Measurements from ENCODE around the gene C10orf71.

C10orf71 gene

DNA sequence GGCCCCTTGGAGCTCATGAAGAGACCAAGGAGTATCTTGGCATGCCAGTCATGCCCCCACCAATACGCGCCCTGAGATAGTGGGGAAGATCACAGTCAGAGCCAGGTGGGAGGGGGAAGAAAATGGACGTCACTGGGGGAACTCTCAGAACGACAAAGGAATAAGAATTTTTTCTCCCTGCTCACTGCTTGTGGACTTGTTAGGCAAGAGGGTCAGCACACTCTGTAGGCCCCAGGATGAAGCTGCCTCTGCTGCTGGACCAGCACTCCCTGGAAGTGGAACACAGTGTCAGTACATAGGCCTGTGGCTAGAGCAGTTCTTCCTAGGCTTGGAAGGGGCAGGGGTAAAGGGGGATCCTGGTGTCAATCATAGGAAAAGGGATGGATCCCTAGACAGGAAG lies 50.4 kb downstream of the C10orf71 start:
- Histone ChIP-seq H3K9ac (ENCODE audit: low read depth, low read length) (no peak overlapping the region), H3K4me1 (ENCODE audit: control insufficient read depth, insufficient read depth, low read length) (no peaks in the 10 kb centered on the region), H3K27me3 (ENCODE audit: control insufficient read depth, insufficient read depth, low read length) (peaks cover 32% of the 10 kb centered on the region), H3K4me3 (ENCODE audit: low read length) (no peak overlapping the region), H3K4me2 (ENCODE audit: low read length) (no peak overlapping the region), H3K36me3 (ENCODE audit: insufficient read depth, low read length) (no peaks in the 10 kb centered on the region), H3K9me3 (replicated peaks; ENCODE audit: low read length) (no peaks in the 10 kb centered on the region)

DNA sequence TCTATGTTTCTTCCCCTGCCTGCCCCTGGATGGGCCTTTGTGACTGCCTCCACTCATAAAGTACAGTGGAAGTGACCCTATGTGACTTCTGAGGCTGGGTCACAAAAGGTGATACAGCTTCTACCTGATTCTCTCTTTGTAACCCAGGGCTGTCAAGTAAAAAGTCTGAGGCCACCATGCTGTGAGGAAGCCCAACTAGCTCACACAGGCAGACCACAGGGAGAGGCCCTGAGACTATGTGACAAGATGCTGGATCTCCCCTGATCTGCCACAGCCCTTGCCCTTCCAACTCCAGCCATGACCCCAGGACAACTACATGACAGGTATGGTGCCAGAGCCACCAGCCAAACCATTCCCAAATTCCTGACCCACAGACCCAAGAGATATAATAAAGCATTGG lies 51.2 kb downstream of the C10orf71 start:
- peaks cover 33% of the 10 kb centered on the region for H3K27me3 ChIP-seq (ENCODE audit: control insufficient read depth, insufficient read depth, low read length)
- no peaks in the 10 kb centered on the region for H3K4me1 ChIP-seq (ENCODE audit: control insufficient read depth, insufficient read depth, low read length)
- H3K36me3 ChIP-seq (ENCODE audit: insufficient read depth, low read length): no peaks in the 10 kb centered on the region
- no peak overlapping the region for H3K4me3 ChIP-seq (ENCODE audit: low read length)
- no peak overlapping the region for H3K9ac ChIP-seq (ENCODE audit: low read depth, low read length)
- no peaks in the 10 kb centered on the region for H3K9me3 ChIP-seq (replicated peaks; ENCODE audit: low read length)
- no peak overlapping the region for H3K4me2 ChIP-seq (ENCODE audit: low read length)

DNA sequence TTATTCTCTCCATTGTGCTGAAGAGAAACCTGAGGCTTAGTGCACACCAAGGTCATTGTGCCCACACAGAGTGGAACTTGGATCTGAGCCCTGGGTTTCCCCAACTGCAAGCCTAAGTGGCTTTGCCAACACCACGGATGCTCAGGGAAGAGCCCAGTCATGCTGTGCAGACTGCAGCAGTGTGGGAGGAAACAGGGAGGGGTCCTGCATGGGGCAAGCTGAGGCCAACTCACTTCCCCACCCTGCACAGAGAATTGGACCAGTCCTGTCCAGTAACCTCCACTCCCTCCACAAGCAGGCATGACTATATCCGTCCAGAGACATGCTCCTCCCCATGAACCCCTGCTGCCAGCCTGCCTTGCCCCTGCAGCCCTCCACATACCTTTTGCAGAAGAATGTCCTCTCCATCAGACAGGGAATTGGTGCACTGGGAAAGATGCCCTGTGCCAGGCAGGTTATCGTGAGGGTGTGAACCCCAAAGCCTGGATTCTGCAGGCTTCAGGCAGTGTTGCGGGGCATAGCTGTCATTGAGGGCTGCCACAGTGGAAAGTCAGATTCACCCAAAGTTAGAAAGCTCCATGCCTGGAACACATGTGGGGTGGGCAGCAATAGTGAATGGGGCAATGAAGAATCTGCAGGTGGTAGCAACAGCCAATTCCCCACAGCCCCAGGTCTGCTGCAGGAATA lies 52.0 kb downstream of the C10orf71 start:
- no peaks in the 10 kb centered on the region for H3K4me1 ChIP-seq (ENCODE audit: control insufficient read depth, insufficient read depth, low read length)
- H3K4me3 ChIP-seq (ENCODE audit: low read length): no peak overlapping the region

DNA sequence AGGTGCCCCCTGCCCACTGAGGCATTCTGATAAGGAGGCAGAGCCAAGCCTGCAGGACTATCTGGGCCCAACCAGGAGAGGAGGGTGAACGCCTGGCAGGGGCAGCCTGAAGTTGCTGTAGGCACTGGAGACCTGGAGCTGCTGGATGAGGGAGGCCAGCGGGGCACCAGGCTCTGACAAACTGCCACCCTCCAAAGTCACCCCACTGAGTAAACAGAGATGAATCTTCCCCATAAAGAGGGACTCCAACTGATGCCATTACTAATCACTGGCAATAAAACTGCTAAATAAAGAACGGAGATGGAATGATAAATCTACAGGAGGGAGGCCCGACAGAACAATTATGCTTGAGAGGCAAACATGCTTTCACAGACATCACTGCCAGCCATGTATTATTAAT lies 52.7 kb downstream of the C10orf71 start:
- H3K27me3 ChIP-seq (ENCODE audit: control insufficient read depth, insufficient read depth, low read length): peaks cover 45% of the 10 kb centered on the region
- H3K4me3 ChIP-seq (ENCODE audit: low read length): no peak overlapping the region
- H3K36me3 ChIP-seq (ENCODE audit: insufficient read depth, low read length): no peaks in the 10 kb centered on the region
- H3K9ac ChIP-seq (ENCODE audit: low read depth, low read length): no peak overlapping the region
- no peaks in the 10 kb centered on the region for H3K9me3 ChIP-seq (replicated peaks; ENCODE audit: low read length)
- no peaks in the 10 kb centered on the region for H3K4me1 ChIP-seq (ENCODE audit: control insufficient read depth, insufficient read depth, low read length)
- H3K4me2 ChIP-seq (ENCODE audit: low read length): no peak overlapping the region

More for the DNA sequence above, 52.0 kb downstream of the C10orf71 start:
- Histone ChIP-seq H3K27me3 (ENCODE audit: control insufficient read depth, insufficient read depth, low read length) (peaks cover 40% of the 10 kb centered on the region), H3K9me3 (replicated peaks; ENCODE audit: low read length) (no peaks in the 10 kb centered on the region), H3K4me2 (ENCODE audit: low read length) (no peak overlapping the region), H3K9ac (ENCODE audit: low read depth, low read length) (no peak overlapping the region), H3K36me3 (ENCODE audit: insufficient read depth, low read length) (no peaks in the 10 kb centered on the region)

DNA sequence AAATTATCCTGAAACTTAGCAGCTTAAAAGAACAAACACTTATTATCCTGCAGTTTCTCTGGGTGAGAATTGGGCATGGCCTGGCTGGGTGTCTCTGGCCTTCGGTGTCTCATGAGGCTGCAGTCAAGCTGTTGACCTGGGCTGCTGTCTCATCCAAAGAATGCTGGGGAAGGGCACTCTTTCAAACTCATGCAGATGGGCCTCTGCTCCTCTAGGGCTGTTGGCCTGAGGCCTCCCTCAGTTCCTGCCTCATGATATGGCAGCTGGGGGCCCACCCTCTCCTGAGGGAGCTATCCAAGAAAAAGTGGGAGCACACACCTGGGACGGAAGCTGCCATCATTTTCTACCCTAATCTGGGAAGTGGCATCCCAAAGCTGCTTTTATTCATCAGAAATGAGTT lies 53.4 kb downstream of the C10orf71 start:
- Histone ChIP-seq H3K27me3 (ENCODE audit: control insufficient read depth, insufficient read depth, low read length) (peaks cover 39% of the 10 kb centered on the region), H3K4me1 (ENCODE audit: control insufficient read depth, insufficient read depth, low read length) (no peaks in the 10 kb centered on the region), H3K9ac (ENCODE audit: low read depth, low read length) (no peak overlapping the region), H3K9me3 (replicated peaks; ENCODE audit: low read length) (no peaks in the 10 kb centered on the region), H3K36me3 (ENCODE audit: insufficient read depth, low read length) (no peaks in the 10 kb centered on the region), H3K4me2 (ENCODE audit: low read length) (no peak overlapping the region), H3K4me3 (ENCODE audit: low read length) (no peak overlapping the region)

- no peaks in the 10 kb centered on the region for H3K36me3 ChIP-seq (ENCODE audit: insufficient read depth, low read length)
- no peak overlapping the region for H3K9ac ChIP-seq (ENCODE audit: low read depth, low read length)
These were observed 54.3 kb downstream of the C10orf71 start for GRCh38 chr10:49353026-49353894.

GRCh38 chr10:49353895-49354566 lies 55.1 kb downstream of the C10orf71 start:
- no peaks in the 10 kb centered on the region for H3K9me3 ChIP-seq (replicated peaks; ENCODE audit: low read length)
- no peak overlapping the region for H3K4me2 ChIP-seq (ENCODE audit: low read length)
- H3K4me3 ChIP-seq (ENCODE audit: low read length): no peak overlapping the region
- no peaks in the 10 kb centered on the region for H3K4me1 ChIP-seq (ENCODE audit: control insufficient read depth, insufficient read depth, low read length)
- no peaks in the 10 kb centered on the region for H3K36me3 ChIP-seq (ENCODE audit: insufficient read depth, low read length)
- H3K27me3 ChIP-seq (ENCODE audit: control insufficient read depth, insufficient read depth, low read length): peaks cover 43% of the 10 kb centered on the region
- H3K9ac ChIP-seq (ENCODE audit: low read depth, low read length): no peak overlapping the region

More at GRCh38 chr10:49353026-49353894, 54.3 kb downstream of the C10orf71 start:
- no peak overlapping the region for H3K4me2 ChIP-seq (ENCODE audit: low read length)
- H3K4me1 ChIP-seq (ENCODE audit: control insufficient read depth, insufficient read depth, low read length): no peaks in the 10 kb centered on the region
- H3K9me3 ChIP-seq (replicated peaks; ENCODE audit: low read length): no peaks in the 10 kb centered on the region
- peaks cover 39% of the 10 kb centered on the region for H3K27me3 ChIP-seq (ENCODE audit: control insufficient read depth, insufficient read depth, low read length)
- H3K4me3 ChIP-seq (ENCODE audit: low read length): no peak overlapping the region

- Histone ChIP-seq H3K36me3 (ENCODE audit: insufficient read depth, low read length) (no peaks in the 10 kb centered on the region), H3K4me1 (ENCODE audit: control insufficient read depth, insufficient read depth, low read length) (no peaks in the 10 kb centered on the region), H3K27me3 (ENCODE audit: control insufficient read depth, insufficient read depth, low read length) (peaks cover 43% of the 10 kb centered on the region), H3K9ac (ENCODE audit: low read depth, low read length) (no peak overlapping the region), H3K4me3 (ENCODE audit: low read length) (no peak overlapping the region), H3K9me3 (replicated peaks; ENCODE audit: low read length) (no peaks in the 10 kb centered on the region), H3K4me2 (ENCODE audit: low read length) (no peak overlapping the region)
These were observed 55.6 kb downstream of the C10orf71 start for GRCh38 chr10:49354593-49354992.

- Histone ChIP-seq H3K9me3 (replicated peaks; ENCODE audit: low read length) (no peaks in the 10 kb centered on the region), H3K4me1 (ENCODE audit: control insufficient read depth, insufficient read depth, low read length) (no peaks in the 10 kb centered on the region), H3K27me3 (ENCODE audit: control insufficient read depth, insufficient read depth, low read length) (peaks cover 48% of the 10 kb centered on the region), H3K36me3 (ENCODE audit: insufficient read depth, low read length) (no peaks in the 10 kb centered on the region), H3K4me3 (ENCODE audit: low read length) (no peak overlapping the region), H3K9ac (ENCODE audit: low read depth, low read length) (no peak overlapping the region), H3K4me2 (ENCODE audit: low read length) (no peak overlapping the region)
These were observed 56.3 kb downstream of the C10orf71 start for GRCh38 chr10:49355221-49355620.

- H3K36me3 ChIP-seq (ENCODE audit: insufficient read depth, low read length): no peaks in the 10 kb centered on the region
- no peak overlapping the region for H3K9ac ChIP-seq (ENCODE audit: low read depth, low read length)
- no peak overlapping the region for H3K4me3 ChIP-seq (ENCODE audit: low read length)
- H3K4me2 ChIP-seq (ENCODE audit: low read length): no peak overlapping the region
- H3K9me3 ChIP-seq (replicated peaks; ENCODE audit: low read length): no peaks in the 10 kb centered on the region
- peaks cover 46% of the 10 kb centered on the region for H3K27me3 ChIP-seq (ENCODE audit: control insufficient read depth, insufficient read depth, low read length)
- H3K4me1 ChIP-seq (ENCODE audit: control insufficient read depth, insufficient read depth, low read length): no peaks in the 10 kb centered on the region
These were observed 57.2 kb downstream of the C10orf71 start for GRCh38 chr10:49356181-49356580.

DNA sequence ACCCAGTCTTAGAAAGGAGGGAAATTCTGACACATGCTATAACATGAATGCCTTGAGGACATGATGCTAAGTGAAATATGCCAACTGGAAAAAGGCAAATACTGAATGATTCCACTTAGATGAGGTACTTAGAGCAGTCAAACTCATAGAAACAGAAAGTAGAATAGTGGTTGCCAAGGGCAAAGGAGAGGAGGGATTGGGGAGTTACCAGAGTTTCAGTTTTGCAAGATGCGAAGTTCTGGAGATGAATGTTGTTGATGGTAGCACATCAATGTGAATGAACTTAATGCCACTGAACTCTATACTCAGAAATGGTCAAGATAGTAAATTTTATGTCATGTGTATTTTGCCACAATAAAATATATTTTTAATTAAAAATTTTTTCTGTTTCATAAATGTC lies 58.0 kb downstream of the C10orf71 start:
- Histone ChIP-seq H3K36me3 (ENCODE audit: insufficient read depth, low read length) (no peaks in the 10 kb centered on the region), H3K9ac (ENCODE audit: low read depth, low read length) (no peak overlapping the region), H3K4me1 (ENCODE audit: control insufficient read depth, insufficient read depth, low read length) (no peaks in the 10 kb centered on the region), H3K4me3 (ENCODE audit: low read length) (no peak overlapping the region), H3K4me2 (ENCODE audit: low read length) (no peak overlapping the region), H3K27me3 (ENCODE audit: control insufficient read depth, insufficient read depth, low read length) (peaks cover 46% of the 10 kb centered on the region), H3K9me3 (replicated peaks; ENCODE audit: low read length) (no peaks in the 10 kb centered on the region)
